Glutamatergic neuron (in vitro differentiated cells): ENCODE data around the gene ST6GALNAC3. TPM values are rescaled to one million over a fixed set of nuclear protein-coding genes. Genes with fewer than 3 reads are reported as not detected.

Experiments
- DNase-seq: peaks from one replicate; pipeline ENCODE4 v3.0.0; 2022
- H3K27ac Mint-ChIP-seq: one replicate; pipeline ENCODE4 v1.8.0; 2020; ENCODE audit warnings: mild to moderate bottlenecking, mixed read lengths, inconsistent platforms; ENCODE audit not compliant: unreplicated experiment
- H3K27me3 Mint-ChIP-seq: one replicate; pipeline ENCODE4 v1.8.0; 2020; ENCODE audit warnings: mild to moderate bottlenecking, moderate library complexity, mixed read lengths, inconsistent platforms; ENCODE audit not compliant: unreplicated experiment
- H3K36me3 Mint-ChIP-seq: one replicate; pipeline ENCODE4 v1.8.0; 2020; ENCODE audit warnings: mild to moderate bottlenecking, mixed read lengths, inconsistent platforms; ENCODE audit not compliant: unreplicated experiment
- H3K4me1 Mint-ChIP-seq: one replicate; pipeline ENCODE4 v1.8.0; 2020; ENCODE audit warnings: mild to moderate bottlenecking, low read depth, mixed read lengths, inconsistent platforms; ENCODE audit not compliant: unreplicated experiment
- H3K4me3 Mint-ChIP-seq: one replicate; pipeline ENCODE4 v1.8.0; 2020; ENCODE audit warnings: mild to moderate bottlenecking, mixed read lengths, inconsistent platforms; ENCODE audit not compliant: unreplicated experiment
- H3K9me3 Mint-ChIP-seq: one replicate; pipeline ENCODE4 v1.8.0; 2020; ENCODE audit warnings: mild to moderate bottlenecking, moderate library complexity, mixed read lengths, inconsistent platforms; ENCODE audit not compliant: unreplicated experiment
- CTCF ChIP-seq: fragments of 200-600 bp; sonication (generic); IDR thresholded peaks from one replicate; pipeline ENCODE4 v1.5.0; 2021; ENCODE audit not compliant: partially characterized antibody, unreplicated experiment
- total RNA-seq: library from RNA; stranded (reverse); fragmentation: NEBNext Ultra II Directional; extraction: Animal tissue kit (Norgen Biotek cat#: 25700); gene quantifications from one replicate; pipeline ENCODE4 v1.2.1, GENCODE V29; 2021; ENCODE audit not compliant: unreplicated experiment

Gene ST6GALNAC3
- total RNA-seq, 1 donor from 2014 or later: 6.5 TPM

GRCh38 chr1:76268341-76268740, 193.8 kb downstream of the ST6GALNAC3 start:
- no peak overlapping the region for H3K4me3 Mint-ChIP-seq
- TF ChIP-seq CTCF: no peak
- no peak for DNase-seq

GRCh38 chr1:76269155-76269554, 194.6 kb downstream of the ST6GALNAC3 start:
- H3K9me3 Mint-ChIP-seq: peaks cover 5% of the 10 kb centered on the region
- DNase-seq: no peak
- TF ChIP-seq CTCF: no peak
- H3K4me3 Mint-ChIP-seq: no peak overlapping the region
- no peaks in the 10 kb centered on the region for H3K36me3 Mint-ChIP-seq
- H3K27me3 Mint-ChIP-seq: no peaks in the 10 kb centered on the region
- H3K4me1 Mint-ChIP-seq: peaks cover 7% of the 10 kb centered on the region
- no peak overlapping the region for H3K27ac Mint-ChIP-seq

More at GRCh38 chr1:76268341-76268740, 193.8 kb downstream of the ST6GALNAC3 start:
- peaks cover 5% of the 10 kb centered on the region for H3K9me3 Mint-ChIP-seq
- H3K36me3 Mint-ChIP-seq: no peaks in the 10 kb centered on the region
- H3K27me3 Mint-ChIP-seq: no peaks in the 10 kb centered on the region
- H3K27ac Mint-ChIP-seq: no peak overlapping the region
- H3K4me1 Mint-ChIP-seq: peaks cover 7% of the 10 kb centered on the region

- H3K27me3 Mint-ChIP-seq: peaks cover 1% of the 10 kb centered on the region
- H3K4me3 Mint-ChIP-seq: no peak overlapping the region
- H3K27ac Mint-ChIP-seq: no peak overlapping the region
These were observed 199.8 kb downstream of the ST6GALNAC3 start for GRCh38 chr1:76274302-76274701.

GRCh38 chr1:76274718-76275117, 200.2 kb downstream of the ST6GALNAC3 start:
- H3K36me3 Mint-ChIP-seq: no peaks in the 10 kb centered on the region
- no peak overlapping the region for H3K27ac Mint-ChIP-seq
- H3K4me3 Mint-ChIP-seq: no peak overlapping the region
- H3K4me1 Mint-ChIP-seq: peaks cover 9% of the 10 kb centered on the region
- no peak for DNase-seq
- TF ChIP-seq CTCF: no peak
- H3K27me3 Mint-ChIP-seq: peaks cover 1% of the 10 kb centered on the region
- H3K9me3 Mint-ChIP-seq: peaks cover 2% of the 10 kb centered on the region

More at GRCh38 chr1:76274302-76274701, 199.8 kb downstream of the ST6GALNAC3 start:
- Mint-ChIP-seq H3K36me3 (no peaks in the 10 kb centered on the region), H3K4me1 (peaks cover 6% of the 10 kb centered on the region), H3K9me3 (peaks cover 3% of the 10 kb centered on the region)
- no peak for DNase-seq
- no peak for TF ChIP-seq CTCF

GRCh38 chr1:76278711-76279100, 204.2 kb downstream of the ST6GALNAC3 start:
- Mint-ChIP-seq H3K4me3 (no peak overlapping the region), H3K27ac (no peak overlapping the region)

More at GRCh38 chr1:76278711-76279100, 204.2 kb downstream of the ST6GALNAC3 start:
- Mint-ChIP-seq H3K27me3 (peaks cover 1% of the 10 kb centered on the region), H3K4me1 (peaks cover 23% of the 10 kb centered on the region), H3K9me3 (no peaks in the 10 kb centered on the region), H3K36me3 (no peaks in the 10 kb centered on the region)
- no peak for DNase-seq
- no peak for TF ChIP-seq CTCF
